ENCODE measurements around the gene USP43. TPM values are rescaled to one million over a fixed set of nuclear protein-coding genes. Genes with fewer than 3 reads are reported as not detected.

Gene USP43
- polyA plus RNA-seq, 1 of the 3 experiments (the other 2 are of a cell fraction): 0.07 TPM

DNA sequence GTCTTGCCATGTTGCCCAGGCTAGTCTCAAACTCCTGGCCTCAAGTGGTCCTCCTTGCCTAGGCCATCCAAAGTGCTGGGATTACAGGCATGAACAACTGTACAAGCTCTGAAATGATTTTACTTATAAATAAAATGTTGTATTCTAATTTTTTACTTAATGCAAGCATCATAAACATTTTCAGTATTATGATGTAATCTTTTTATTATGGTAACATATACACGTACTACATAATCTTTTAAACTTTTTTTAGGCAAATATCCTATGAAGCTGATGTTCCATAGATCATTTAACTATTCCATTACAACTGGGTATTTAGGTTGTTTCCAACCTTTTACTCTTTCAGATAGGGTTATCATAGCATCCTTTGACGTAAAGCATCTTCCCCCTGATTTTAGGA, 33.8 kb upstream of the USP43 start:
- Histone ChIP-seq H3K9me2 (no peaks in the 10 kb centered on the region), H4K20me1 (ENCODE audit: insufficient read depth) (no peaks in the 10 kb centered on the region), H3K36me3 (replicated peaks in 1 of 2; ENCODE audit: control insufficient read depth in 1 of 2, insufficient read depth in 2 of 2, low read length in 1 of 2) (no peaks in the 10 kb centered on the region), H3K9me3 (no peaks in the 10 kb centered on the region), H3K4me1 (ENCODE audit: control insufficient read depth in 1 of 2, insufficient read depth in 2 of 2, low read depth in 1 of 2, low read length in 1 of 2) (no peaks in the 10 kb centered on the region), H2AFZ (ENCODE audit: low read depth) (no peak overlapping the region), H3K4me3 (ENCODE audit: low read depth in 2 of 2, low read length in 1 of 2) (no peak overlapping the region), H3F3A (replicated peaks; ENCODE audit: insufficient read depth) (no peaks in the 10 kb centered on the region), H3K27me3 (ENCODE audit: insufficient read depth) (no peaks in the 10 kb centered on the region; the same call in 1 of the 2 replicates), H3K4me2 (no peak overlapping the region), H3K9ac (no peak overlapping the region), H3K79me2 (ENCODE audit: insufficient read depth) (no peaks in the 10 kb centered on the region), H3K27ac (ENCODE audit: low read depth in 2 of 2, low read length in 1 of 2) (no peak overlapping the region)
- WGBS (ENCODE audit: low lambda C conversion rate): 3% methylated on average over 2 of the region's 2 CpGs
- ChIA-PET CTCF (interaction anchor here (1.7 kb wide), 1 partner anchor 34 kb away, joined by 4 read pairs; the partner anchor contains the start of gene CFAP52), POLR2A (no interaction called here)
- no peak for DNase-seq
- TF ChIP-seq TCF12 (IDR thresholded peaks at IDR 0.05): no peak
- TF ChIP-seq, protein P1, sequence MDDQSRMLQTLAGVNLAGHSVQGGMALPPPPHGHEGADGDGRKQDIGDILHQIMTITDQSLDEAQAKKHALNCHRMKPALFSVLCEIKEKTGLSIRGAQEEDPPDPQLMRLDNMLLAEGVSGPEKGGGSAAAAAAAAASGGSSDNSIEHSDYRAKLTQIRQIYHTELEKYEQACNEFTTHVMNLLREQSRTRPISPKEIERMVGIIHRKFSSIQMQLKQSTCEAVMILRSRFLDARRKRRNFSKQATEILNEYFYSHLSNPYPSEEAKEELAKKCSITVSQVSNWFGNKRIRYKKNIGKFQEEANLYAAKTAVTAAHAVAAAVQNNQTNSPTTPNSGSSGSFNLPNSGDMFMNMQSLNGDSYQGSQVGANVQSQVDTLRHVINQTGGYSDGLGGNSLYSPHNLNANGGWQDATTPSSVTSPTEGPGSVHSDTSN (IDR thresholded peaks at IDR 0.05): no peak
- TF ChIP-seq CTCF (IDR thresholded peaks at IDR 0.05): no peak
- TF ChIP-seq, protein P2, sequence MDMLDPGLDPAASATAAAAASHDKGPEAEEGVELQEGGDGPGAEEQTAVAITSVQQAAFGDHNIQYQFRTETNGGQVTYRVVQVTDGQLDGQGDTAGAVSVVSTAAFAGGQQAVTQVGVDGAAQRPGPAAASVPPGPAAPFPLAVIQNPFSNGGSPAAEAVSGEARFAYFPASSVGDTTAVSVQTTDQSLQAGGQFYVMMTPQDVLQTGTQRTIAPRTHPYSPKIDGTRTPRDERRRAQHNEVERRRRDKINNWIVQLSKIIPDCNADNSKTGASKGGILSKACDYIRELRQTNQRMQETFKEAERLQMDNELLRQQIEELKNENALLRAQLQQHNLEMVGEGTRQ (IDR thresholded peaks at IDR 0.05; ENCODE audit: borderline replicate concordance, low read depth, low read length): no peak
- TF ChIP-seq FOSL2 (IDR thresholded peaks at IDR 0.05; ENCODE audit: borderline replicate concordance, low read depth): no peak
- no peak for TF ChIP-seq EZH2phosphoT487 (IDR thresholded peaks at IDR 0.05; ENCODE audit: borderline replicate concordance, low read depth)
- TF ChIP-seq IRF3 (IDR thresholded peaks at IDR 0.05; ENCODE audit: low read depth, low read length): no peak
- TF ChIP-seq RFX5 (IDR thresholded peaks at IDR 0.05; ENCODE audit: low read length): no peak
- no peak for TF ChIP-seq TEAD4 (IDR thresholded peaks at IDR 0.05; ENCODE audit: borderline replicate concordance, insufficient read depth)
- no peak for TF ChIP-seq CHD2 (IDR thresholded peaks at IDR 0.05; ENCODE audit: low read length, partially characterized antibody)
- TF ChIP-seq, protein P3, sequence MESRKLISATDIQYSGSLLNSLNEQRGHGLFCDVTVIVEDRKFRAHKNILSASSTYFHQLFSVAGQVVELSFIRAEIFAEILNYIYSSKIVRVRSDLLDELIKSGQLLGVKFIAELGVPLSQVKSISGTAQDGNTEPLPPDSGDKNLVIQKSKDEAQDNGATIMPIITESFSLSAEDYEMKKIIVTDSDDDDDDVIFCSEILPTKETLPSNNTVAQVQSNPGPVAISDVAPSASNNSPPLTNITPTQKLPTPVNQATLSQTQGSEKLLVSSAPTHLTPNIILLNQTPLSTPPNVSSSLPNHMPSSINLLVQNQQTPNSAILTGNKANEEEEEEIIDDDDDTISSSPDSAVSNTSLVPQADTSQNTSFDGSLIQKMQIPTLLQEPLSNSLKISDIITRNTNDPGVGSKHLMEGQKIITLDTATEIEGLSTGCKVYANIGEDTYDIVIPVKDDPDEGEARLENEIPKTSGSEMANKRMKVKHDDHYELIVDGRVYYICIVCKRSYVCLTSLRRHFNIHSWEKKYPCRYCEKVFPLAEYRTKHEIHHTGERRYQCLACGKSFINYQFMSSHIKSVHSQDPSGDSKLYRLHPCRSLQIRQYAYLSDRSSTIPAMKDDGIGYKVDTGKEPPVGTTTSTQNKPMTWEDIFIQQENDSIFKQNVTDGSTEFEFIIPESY (IDR thresholded peaks at IDR 0.05; ENCODE audit: borderline replicate concordance, low read depth): no peak
- TF ChIP-seq EP300 (IDR thresholded peaks at IDR 0.05; ENCODE audit: borderline replicate concordance in 1 of 2, low read depth in 1 of 2, low read length in 1 of 2): no peak
- no peak for TF ChIP-seq GABPA (IDR thresholded peaks at IDR 0.05; ENCODE audit: low read depth)
- TF ChIP-seq, protein P4, sequence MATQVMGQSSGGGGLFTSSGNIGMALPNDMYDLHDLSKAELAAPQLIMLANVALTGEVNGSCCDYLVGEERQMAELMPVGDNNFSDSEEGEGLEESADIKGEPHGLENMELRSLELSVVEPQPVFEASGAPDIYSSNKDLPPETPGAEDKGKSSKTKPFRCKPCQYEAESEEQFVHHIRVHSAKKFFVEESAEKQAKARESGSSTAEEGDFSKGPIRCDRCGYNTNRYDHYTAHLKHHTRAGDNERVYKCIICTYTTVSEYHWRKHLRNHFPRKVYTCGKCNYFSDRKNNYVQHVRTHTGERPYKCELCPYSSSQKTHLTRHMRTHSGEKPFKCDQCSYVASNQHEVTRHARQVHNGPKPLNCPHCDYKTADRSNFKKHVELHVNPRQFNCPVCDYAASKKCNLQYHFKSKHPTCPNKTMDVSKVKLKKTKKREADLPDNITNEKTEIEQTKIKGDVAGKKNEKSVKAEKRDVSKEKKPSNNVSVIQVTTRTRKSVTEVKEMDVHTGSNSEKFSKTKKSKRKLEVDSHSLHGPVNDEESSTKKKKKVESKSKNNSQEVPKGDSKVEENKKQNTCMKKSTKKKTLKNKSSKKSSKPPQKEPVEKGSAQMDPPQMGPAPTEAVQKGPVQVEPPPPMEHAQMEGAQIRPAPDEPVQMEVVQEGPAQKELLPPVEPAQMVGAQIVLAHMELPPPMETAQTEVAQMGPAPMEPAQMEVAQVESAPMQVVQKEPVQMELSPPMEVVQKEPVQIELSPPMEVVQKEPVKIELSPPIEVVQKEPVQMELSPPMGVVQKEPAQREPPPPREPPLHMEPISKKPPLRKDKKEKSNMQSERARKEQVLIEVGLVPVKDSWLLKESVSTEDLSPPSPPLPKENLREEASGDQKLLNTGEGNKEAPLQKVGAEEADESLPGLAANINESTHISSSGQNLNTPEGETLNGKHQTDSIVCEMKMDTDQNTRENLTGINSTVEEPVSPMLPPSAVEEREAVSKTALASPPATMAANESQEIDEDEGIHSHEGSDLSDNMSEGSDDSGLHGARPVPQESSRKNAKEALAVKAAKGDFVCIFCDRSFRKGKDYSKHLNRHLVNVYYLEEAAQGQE (IDR thresholded peaks at IDR 0.05; ENCODE audit: low read depth, low read length): no peak
